PC-9 (cell line): ENCODE results near the gene EIF4G3. TPM values are rescaled to one million over a fixed set of nuclear protein-coding genes. Genes with fewer than 3 reads are reported as not detected.

Experiments
- BruUV-seq: library from RNA; stranded (reverse); fragments of 400-500 nt; replicated peaks from 2 replicates; lab custom pipeline; 2021; lab: Mats Ljungman, UMichigan
- CTCF ChIA-PET: fragments of 300-600 bp; sonication (Branson Sonifier 250); formaldehyde crosslinking; loops from one replicate; lab custom pipeline; 2022; ENCODE audit warnings: antibody characterized with exemption; lab: Charles Lee
- POLR2A ChIA-PET: fragments of 300-600 bp; sonication (Branson Sonifier 250); formaldehyde crosslinking; loops from one replicate; lab custom pipeline; 2022; ENCODE audit warnings: antibody characterized with exemption; ENCODE audit not compliant: unreplicated experiment; lab: Charles Lee
- DNase-seq, 2 experiments: peaks; one replicate each; pipeline versions ENCODE4 v3.0.0 to v3.0.0-alpha.2; 2015 to 2022; ENCODE audit warnings: mixed read lengths in 1 of 2
- H2AFZ ChIP-seq: fragments of 200-600 bp; sonication (generic); 2 replicates; pipeline ENCODE4 v1.8.1; 2017; ENCODE audit warnings: antibody characterized with exemption
- H3F3A ChIP-seq: fragments of 200-600 bp; sonication (generic); 2 replicates; pipeline ENCODE4 v1.8.1; 2017; ENCODE audit warnings: antibody characterized with exemption, mild to moderate bottlenecking, low read depth; ENCODE audit not compliant: insufficient read depth
- H3K27ac ChIP-seq: fragments of 200-600 bp; sonication (generic); 2 replicates; pipeline ENCODE4 v1.6.1; 2016; ENCODE audit warnings: mixed run types
- H3K27me3 ChIP-seq: fragments of 200-600 bp; sonication (generic); 2 replicates; pipeline ENCODE4 v1.6.1; 2016; ENCODE audit warnings: low read depth, mixed run types; ENCODE audit not compliant: insufficient read depth
- H3K36me3 ChIP-seq: fragments of 200-600 bp; sonication (generic); 2 replicates; pipeline ENCODE4 v1.6.1; 2016; ENCODE audit warnings: low read depth, mixed run types
- H3K4me1 ChIP-seq: fragments of 200-600 bp; sonication (generic); replicated peaks from 2 replicates; pipeline ENCODE4 v1.6.1; 2016; ENCODE audit warnings: mixed run types; ENCODE audit not compliant: insufficient read depth
- H3K4me2 ChIP-seq: fragments of 200-600 bp; sonication (generic); 2 replicates; pipeline ENCODE4 v1.6.1; 2017; ENCODE audit warnings: mixed run types
- H3K4me3 ChIP-seq: fragments of 200-600 bp; sonication (generic); 2 replicates; pipeline ENCODE4 v1.6.1; 2016; ENCODE audit warnings: mixed run types
- H3K79me2 ChIP-seq: fragments of 200-600 bp; sonication (generic); 2 replicates; pipeline ENCODE4 v1.6.1; 2017; ENCODE audit warnings: low read depth, mixed run types
- H3K9me2 ChIP-seq: fragments of 200-600 bp; sonication (generic); 2 replicates; pipeline ENCODE4 v1.8.1; 2017; ENCODE audit warnings: mild to moderate bottlenecking; ENCODE audit not compliant: insufficient read depth
- H3K9me3 ChIP-seq: fragments of 200-600 bp; sonication (generic); 2 replicates; pipeline ENCODE4 v1.8.1; 2016; ENCODE audit warnings: low read depth; ENCODE audit not compliant: insufficient read depth
- H4K20me1 ChIP-seq: fragments of 200-600 bp; sonication (generic); 2 replicates; pipeline ENCODE4 v1.8.1; 2017; ENCODE audit not compliant: insufficient read depth
- EZH2 ChIP-seq: fragments of 200-600 bp; sonication (generic); IDR thresholded peaks from 2 replicates; pipeline ENCODE4 v1.8.0; 2017; ENCODE audit warnings: antibody characterized with exemption, low read depth
- intact Hi-C: fragments of 100-400 bp; cut with micrococcal nuclease; formaldehyde crosslinking; loops from one replicate; pipeline ENCODE4 v1.10.0; 2022; ENCODE audit not compliant: unreplicated experiment
- total RNA-seq: library from RNA; stranded (reverse); gene quantifications from 2 replicates; pipeline ENCODE4 v1.2.3, GENCODE V29; 2021
- TF ChIP-seq, protein P1 (sequence below): fragments of 200-600 bp; sonication (generic); conservative IDR thresholded peaks from 2 replicates; pipeline ENCODE4 v1.6.1; 2017; ENCODE audit warnings: mixed run types, antibody characterized with exemption, mild to moderate bottlenecking, moderate library complexity

Gene EIF4G3
- total RNA-seq, 1 experiment from 2014 or later, result 63.2 TPM

DNA sequence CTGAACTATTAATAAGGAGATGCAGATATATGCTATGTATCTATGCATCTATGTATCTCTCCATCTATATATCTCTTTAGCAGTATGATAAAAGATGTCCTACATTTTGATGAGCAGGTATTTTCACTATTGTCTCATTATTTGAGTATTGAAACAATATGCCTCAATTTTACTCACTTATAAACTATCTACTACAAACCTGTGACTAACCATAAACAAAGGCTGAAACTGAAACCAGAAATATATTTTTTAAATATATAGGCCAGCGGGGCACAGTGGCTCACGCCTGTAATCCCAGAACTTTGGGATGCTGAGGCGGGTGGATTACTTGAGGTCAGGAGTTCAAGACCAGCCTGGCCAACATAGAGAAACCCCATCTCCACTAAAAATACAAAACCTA, 22.0 kb downstream of the EIF4G3 start:
- peaks cover 9% of the 10 kb centered on the region; the same call in 1 of the 2 replicates for H3F3A ChIP-seq
- CTCF ChIA-PET, result interaction anchor here (0.6 kb wide), 1 partner anchor 1169 kb away, joined by 3 read pairs; no protein-coding TSS in a partner anchor
- peaks cover 6% of the 10 kb centered on the region for H4K20me1 ChIP-seq
- H3K9me2 ChIP-seq, result no peaks in the 10 kb centered on the region
- no peak overlapping the region for H3K27ac ChIP-seq
- H3K4me2 ChIP-seq, result no peak overlapping the region
- no peak overlapping the region for H3K4me3 ChIP-seq
- no peaks in the 10 kb centered on the region; the same call in 1 of the 2 replicates for H3K36me3 ChIP-seq
- no peak for DNase-seq
- no TSS peak for BruUV-seq
- TF ChIP-seq, protein P1, sequence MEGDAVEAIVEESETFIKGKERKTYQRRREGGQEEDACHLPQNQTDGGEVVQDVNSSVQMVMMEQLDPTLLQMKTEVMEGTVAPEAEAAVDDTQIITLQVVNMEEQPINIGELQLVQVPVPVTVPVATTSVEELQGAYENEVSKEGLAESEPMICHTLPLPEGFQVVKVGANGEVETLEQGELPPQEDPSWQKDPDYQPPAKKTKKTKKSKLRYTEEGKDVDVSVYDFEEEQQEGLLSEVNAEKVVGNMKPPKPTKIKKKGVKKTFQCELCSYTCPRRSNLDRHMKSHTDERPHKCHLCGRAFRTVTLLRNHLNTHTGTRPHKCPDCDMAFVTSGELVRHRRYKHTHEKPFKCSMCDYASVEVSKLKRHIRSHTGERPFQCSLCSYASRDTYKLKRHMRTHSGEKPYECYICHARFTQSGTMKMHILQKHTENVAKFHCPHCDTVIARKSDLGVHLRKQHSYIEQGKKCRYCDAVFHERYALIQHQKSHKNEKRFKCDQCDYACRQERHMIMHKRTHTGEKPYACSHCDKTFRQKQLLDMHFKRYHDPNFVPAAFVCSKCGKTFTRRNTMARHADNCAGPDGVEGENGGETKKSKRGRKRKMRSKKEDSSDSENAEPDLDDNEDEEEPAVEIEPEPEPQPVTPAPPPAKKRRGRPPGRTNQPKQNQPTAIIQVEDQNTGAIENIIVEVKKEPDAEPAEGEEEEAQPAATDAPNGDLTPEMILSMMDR, result no peak
- no peak for TF ChIP-seq EZH2
- H3K4me1 ChIP-seq, result no peaks in the 10 kb centered on the region; the same call in 1 of the 2 replicates
- no peak overlapping the region for H2AFZ ChIP-seq
- no peaks in the 10 kb centered on the region for H3K9me3 ChIP-seq
- no peaks in the 10 kb centered on the region for H3K27me3 ChIP-seq
- H3K79me2 ChIP-seq, result peaks cover 61% of the 10 kb centered on the region
- POLR2A ChIA-PET, result no interaction called here
- intact Hi-C loops, result no loop called here

DNA sequence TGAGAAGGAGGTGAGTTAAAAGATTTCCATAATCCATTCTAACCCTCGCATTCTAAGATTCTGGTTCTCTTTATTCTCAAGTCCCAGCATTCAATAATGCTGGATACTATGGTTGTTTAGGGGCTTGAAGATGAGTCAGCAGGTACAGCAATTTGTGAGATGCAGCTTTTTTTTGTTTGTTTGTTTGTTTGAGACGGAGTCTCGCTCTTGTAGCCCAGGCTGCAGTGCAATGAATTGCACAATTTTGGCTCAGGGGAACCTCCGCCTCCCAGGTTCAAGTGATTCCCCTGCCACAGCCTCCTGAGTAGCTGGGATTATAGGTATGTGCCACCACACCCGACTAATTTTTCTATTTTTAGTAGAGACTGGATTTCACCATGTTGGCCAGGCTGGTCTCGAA, 23.3 kb downstream of the EIF4G3 start:
- Histone ChIP-seq H3K27ac (no peak overlapping the region), H4K20me1 (peaks cover 12% of the 10 kb centered on the region), H3K9me2 (no peaks in the 10 kb centered on the region), H3K4me1 (no peaks in the 10 kb centered on the region; the same call in 1 of the 2 replicates), H3K9me3 (no peaks in the 10 kb centered on the region), H3F3A (peaks cover 9% of the 10 kb centered on the region; the same call in 1 of the 2 replicates), H3K4me2 (no peak overlapping the region), H3K4me3 (no peak overlapping the region), H3K27me3 (no peaks in the 10 kb centered on the region), H3K36me3 (no peaks in the 10 kb centered on the region; the same call in 1 of the 2 replicates), H3K79me2 (peaks cover 56% of the 10 kb centered on the region), H2AFZ (no peak overlapping the region)
- DNase-seq, result no peak
- BruUV-seq, result no TSS peak
- TF ChIP-seq EZH2, result no peak
- TF ChIP-seq, protein P1, result no peak
- intact Hi-C loops, result no loop called here
- POLR2A ChIA-PET, result no interaction called here
- CTCF ChIA-PET, result no interaction called here

- intact Hi-C loops, result no loop called here
- BruUV-seq, result no TSS peak
- no peak for DNase-seq
- no peaks in the 10 kb centered on the region; the same call in 1 of the 2 replicates for H3K36me3 ChIP-seq
- no peak overlapping the region for H3K4me3 ChIP-seq
- H3K4me1 ChIP-seq, result no peaks in the 10 kb centered on the region; the same call in 1 of the 2 replicates
- TF ChIP-seq, protein P1, result no peak
- TF ChIP-seq EZH2, result no peak
- ChIA-PET POLR2A (no interaction called here), CTCF (no interaction called here)
- H3K79me2 ChIP-seq, result peaks cover 56% of the 10 kb centered on the region
- no peaks in the 10 kb centered on the region for H3K9me3 ChIP-seq
- H3K27ac ChIP-seq, result no peak overlapping the region
- H3F3A ChIP-seq, result peaks cover 9% of the 10 kb centered on the region; the same call in 1 of the 2 replicates
- no peaks in the 10 kb centered on the region for H3K9me2 ChIP-seq
- no peaks in the 10 kb centered on the region for H3K27me3 ChIP-seq
- no peak overlapping the region for H3K4me2 ChIP-seq
- peaks cover 12% of the 10 kb centered on the region for H4K20me1 ChIP-seq
- no peak overlapping the region for H2AFZ ChIP-seq
Measured at GRCh38 chr1:21152423-21153100, 24.1 kb downstream of the EIF4G3 start.
